ENCODE data around the gene MRPL55.

DNA sequence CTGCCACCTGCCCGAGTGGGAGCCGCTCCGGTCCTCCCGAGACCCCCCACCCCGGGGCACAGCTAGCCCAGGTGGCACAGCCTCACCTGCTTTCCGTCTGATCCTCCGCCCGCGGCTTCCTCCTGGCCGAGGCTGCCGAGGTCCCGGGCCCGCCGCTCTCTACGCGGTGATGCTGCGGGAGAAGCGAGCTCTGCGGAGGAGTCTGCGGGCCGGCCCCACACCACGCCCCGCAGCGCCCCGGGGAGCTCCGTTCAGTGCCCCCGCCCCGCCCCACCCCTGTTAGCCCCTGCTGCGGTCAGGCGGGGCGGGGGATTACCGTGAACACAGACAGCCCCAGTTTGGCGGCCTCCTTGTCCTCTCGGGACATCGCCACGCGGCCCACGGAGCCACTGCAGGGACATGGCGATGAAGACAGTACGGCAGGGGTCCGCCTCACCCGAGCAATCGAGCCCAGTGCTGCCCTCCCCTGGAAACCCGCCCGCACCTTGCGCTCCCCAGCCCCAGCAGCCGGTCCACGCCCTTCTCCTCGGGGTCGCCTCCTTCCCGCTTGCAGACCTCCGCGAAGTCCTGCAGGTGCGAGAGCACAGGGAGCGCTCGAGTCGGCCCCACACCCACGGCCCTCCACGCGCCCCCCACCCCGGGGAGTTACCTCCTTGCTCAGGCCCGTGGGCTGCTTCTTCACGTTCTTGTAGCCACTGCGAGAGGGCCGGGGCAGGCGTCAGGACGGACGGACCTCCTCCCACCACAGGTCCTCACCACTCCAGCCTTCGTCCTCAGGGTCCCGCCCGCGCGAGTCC is 6.9 kb downstream of the MRPL55 start:
- TF ChIP-seq NFIC (IDR thresholded peaks at IDR 0.05) (no peak), EP300 (IDR thresholded peaks at IDR 0.05; ENCODE audit: borderline replicate concordance) (no peak), YY1 (IDR thresholded peaks at IDR 0.05; ENCODE audit: low read depth) (no peak)
